HEK293 (cell line): ENCODE results near the gene CYP4F22.

Source experiments
- CTCF ChIA-PET: fragments of 350-600 bp; formaldehyde crosslinking; extraction: SDS; loops from one replicate; lab custom pipeline; 2021; ENCODE audit warnings: antibody characterized with exemption; lab: Yijun Ruan, JAX
- POLR2A ChIA-PET: fragments of 300-600 bp; formaldehyde crosslinking; extraction: SDS; loops from one replicate; lab custom pipeline; 2020; ENCODE audit warnings: antibody characterized with exemption, inconsistent platforms; lab: Yijun Ruan, JAX
- H3K27ac ChIP-seq: fragments of 200-500 bp; sonication (Bioruptor generic); 2 replicates; pipeline ENCODE4 v1.5.1; 2014; ENCODE audit warnings: low read depth, low read length, control low read depth, inconsistent platforms; ENCODE audit errors: extremely low read depth
- H3K36me3 ChIP-seq, 2 experiments: fragments of 200-500 bp in 1 of 2; sonication (Bioruptor generic) in 1 of 2; 1 replicate in 1 of 2; 2 replicates in 1 of 2; pipeline ENCODE4 v1.5.1; 2014 to 2017; ENCODE audit warnings: inconsistent platforms in 2 of 2, low read length in 2 of 2; ENCODE audit not compliant: control insufficient read depth in 2 of 2, insufficient read depth in 1 of 2
- H3K4me1 ChIP-seq: fragments of 200-500 bp; sonication (Bioruptor generic); 2 replicates; pipeline ENCODE4 v1.5.1; 2014; ENCODE audit warnings: mild to moderate bottlenecking, low read length, inconsistent platforms; ENCODE audit not compliant: control insufficient read depth, insufficient read depth
- H3K4me3 ChIP-seq: 2 replicates; pipeline ENCODE4 v1.5.1; 2011; ENCODE audit warnings: low read depth, mild to moderate bottlenecking, control low read depth, low read length, moderate library complexity
- H3K9me3 ChIP-seq: fragments of 200-500 bp; sonication (Bioruptor generic); 2 replicates; pipeline ENCODE4 v1.5.1; 2014; ENCODE audit warnings: low read depth, low read length, inconsistent platforms; ENCODE audit not compliant: control insufficient read depth, insufficient read depth
- EGR2 ChIP-seq: fragments of 450-650 bp; formaldehyde crosslinking; IDR thresholded peaks from 2 replicates; pipeline ENCODE4 v1.5.1; 2016; ENCODE audit warnings: low read depth, missing biosample characterization, missing genetic modification characterization
- HOXC10 ChIP-seq: sonication (generic); formaldehyde crosslinking; IDR thresholded peaks from 2 replicates; pipeline ENCODE4 v1.8.1; 2023; ENCODE audit warnings: mild to moderate bottlenecking, missing genetic modification reagents
- KLF9 ChIP-seq: fragments of 450-650 bp; formaldehyde crosslinking; IDR thresholded peaks from 2 replicates; pipeline ENCODE4 v1.5.1; 2016; ENCODE audit warnings: missing biosample characterization, missing genetic modification characterization, low read depth
- SP2 ChIP-seq: fragments of 450-650 bp; formaldehyde crosslinking; IDR thresholded peaks from 2 replicates; pipeline ENCODE4 v1.5.1; 2016; ENCODE audit warnings: missing biosample characterization, missing genetic modification characterization
- SP3 ChIP-seq: fragments of 450-650 bp; formaldehyde crosslinking; IDR thresholded peaks from 2 replicates; pipeline ENCODE4 v1.5.1; 2016; ENCODE audit warnings: missing biosample characterization, missing genetic modification characterization
- ZBTB10 ChIP-seq: fragments of 450-650 bp; formaldehyde crosslinking; IDR thresholded peaks from 2 replicates; pipeline ENCODE4 v1.5.1; 2016; ENCODE audit warnings: missing biosample characterization, missing genetic modification characterization
- ZBTB17 ChIP-seq: fragments of 450-650 bp; formaldehyde crosslinking; IDR thresholded peaks from 2 replicates; pipeline ENCODE4 v1.5.1; 2016; ENCODE audit warnings: missing biosample characterization, missing genetic modification characterization
- ZBTB20 ChIP-seq: fragments of 450-650 bp; formaldehyde crosslinking; IDR thresholded peaks from 2 replicates; pipeline ENCODE4 v1.5.1; 2016; ENCODE audit warnings: missing biosample characterization, missing genetic modification characterization
- ZBTB26 ChIP-seq: fragments of 450-650 bp; formaldehyde crosslinking; optimal IDR thresholded peaks from 2 replicates; pipeline ENCODE3; 2016; ENCODE audit warnings: missing biosample characterization, mild to moderate bottlenecking, missing genetic modification characterization
- ZIC2 ChIP-seq: fragments of 450-650 bp; formaldehyde crosslinking; IDR thresholded peaks from 2 replicates; pipeline ENCODE4 v1.5.1; 2016; ENCODE audit warnings: missing biosample characterization, missing genetic modification characterization
- ZNF146 ChIP-seq: fragments of 450-650 bp; formaldehyde crosslinking; IDR thresholded peaks from 2 replicates; pipeline ENCODE4 v1.5.1; 2016; ENCODE audit warnings: missing biosample characterization, missing genetic modification characterization
- ZNF16 ChIP-seq: fragments of 450-650 bp; formaldehyde crosslinking; IDR thresholded peaks from 2 replicates; pipeline ENCODE4 v1.5.1; 2016; ENCODE audit warnings: low read depth, missing biosample characterization, missing genetic modification characterization
- ZNF324 ChIP-seq: fragments of 450-650 bp; formaldehyde crosslinking; IDR thresholded peaks from 2 replicates; pipeline ENCODE4 v1.5.1; 2016; ENCODE audit warnings: missing biosample characterization, missing genetic modification characterization
- ZNF366 ChIP-seq: fragments of 450-650 bp; formaldehyde crosslinking; conservative IDR thresholded peaks from 2 replicates; pipeline ENCODE4 v1.5.1; 2016; ENCODE audit warnings: missing biosample characterization, missing genetic modification characterization
- ZNF394 ChIP-seq: fragments of 450-650 bp; formaldehyde crosslinking; IDR thresholded peaks from 2 replicates; pipeline ENCODE4 v1.5.1; 2016; ENCODE audit warnings: missing biosample characterization, missing genetic modification characterization, mild to moderate bottlenecking, moderate library complexity, borderline replicate concordance
- ZNF558 ChIP-seq: fragments of 450-650 bp; formaldehyde crosslinking; IDR thresholded peaks from 2 replicates; pipeline ENCODE4 v1.5.1; 2016; ENCODE audit warnings: missing biosample characterization, missing genetic modification characterization
- ZNF704 ChIP-seq: fragments of 450-650 bp; formaldehyde crosslinking; IDR thresholded peaks from 2 replicates; pipeline ENCODE4 v1.5.1; 2016; ENCODE audit warnings: missing biosample characterization, missing genetic modification characterization

The CYP4F22 gene

GRCh38 chr19:15498156-15498858 is 10.0 kb upstream of the CYP4F22 start:
- no peaks in the 10 kb centered on the region for H3K9me3 ChIP-seq
- no peaks in the 10 kb centered on the region for H3K4me1 ChIP-seq
- CTCF ChIA-PET, result no interaction called here
- H3K4me3 ChIP-seq, result no peak overlapping the region
- no peak for TF ChIP-seq ZNF394 (tag by site-specific recombination)
- no peaks in the 10 kb centered on the region for H3K36me3 ChIP-seq
- POLR2A ChIA-PET, result no interaction called here
- no peak overlapping the region for H3K27ac ChIP-seq

- TF ChIP-seq SP3, result peak; percentile 34; the same call in 1 of the 2 replicates
- TF ChIP-seq SP2 (tag by site-specific recombination), result peak; percentile 72
- TF ChIP-seq KLF9 (tag by site-specific recombination), result no peak
- TF ChIP-seq, all 188 proteins: peak for 2
- Histone ChIP-seq H3K4me1 (no peaks in the 10 kb centered on the region), H3K27ac (no peak overlapping the region), H3K9me3 (no peaks in the 10 kb centered on the region), H3K36me3 (no peaks in the 10 kb centered on the region), H3K4me3 (no peak overlapping the region)
- ChIA-PET POLR2A (no interaction called here), CTCF (no interaction called here)
These were observed 9.4 kb upstream of the CYP4F22 start for GRCh38 chr19:15498910-15499309.

GRCh38 chr19:15501596-15501995 is 6.7 kb upstream of the CYP4F22 start:
- H3K4me1 ChIP-seq, result no peaks in the 10 kb centered on the region
- H3K27ac ChIP-seq, result no peak overlapping the region
- H3K4me3 ChIP-seq, result no peak overlapping the region
- ChIA-PET CTCF (interaction anchor here (1.5 kb wide), 1 partner anchor 54 kb away, joined by 3 read pairs; no protein-coding TSS in a partner anchor), POLR2A (no interaction called here)
- TF ChIP-seq ZBTB10 (tag by site-specific recombination) (no peak), ZNF146 (tag by site-specific recombination) (no peak), HOXC10 (CRISPR knock-in tag) (no peak), ZNF366 (tag by site-specific recombination) (peak; percentile 70), ZNF324 (tag by site-specific recombination) (no peak), ZBTB20 (tag by site-specific recombination) (no peak), EGR2 (tag by site-specific recombination) (peak; percentile 62)
- no peaks in the 10 kb centered on the region for H3K36me3 ChIP-seq
- H3K9me3 ChIP-seq, result no peaks in the 10 kb centered on the region

GRCh38 chr19:15502264-15502663 is 6.1 kb upstream of the CYP4F22 start:
- CTCF ChIA-PET, result no interaction called here
- H3K27ac ChIP-seq, result no peak overlapping the region
- POLR2A ChIA-PET, result no interaction called here

More at GRCh38 chr19:15502264-15502663, 6.1 kb upstream of the CYP4F22 start:
- Histone ChIP-seq H3K36me3 (no peaks in the 10 kb centered on the region), H3K4me1 (no peaks in the 10 kb centered on the region), H3K9me3 (no peaks in the 10 kb centered on the region), H3K4me3 (no peak overlapping the region)
- TF ChIP-seq ZNF558 (tag by site-specific recombination), result no peak
- no peak for TF ChIP-seq ZBTB26 (tag by site-specific recombination)
- no peak for TF ChIP-seq ZNF704 (tag by site-specific recombination)
- TF ChIP-seq ZNF16 (tag by site-specific recombination), result peak; percentile 82
- TF ChIP-seq ZBTB17 (tag by site-specific recombination), result no peak
- TF ChIP-seq ZIC2 (tag by site-specific recombination), result peak; percentile 59
